ENCODE measurements around the gene TMED4.

- TF ChIP-seq CTCF (IDR thresholded peaks at IDR 0.05) (peak; percentile 59), EZH2 (IDR thresholded peaks at IDR 0.05; ENCODE audit: borderline replicate concordance, insufficient read depth, low read depth, low read length, poor library complexity, severe bottlenecking) (no peak)
Measured at GRCh38 chr7:44565795-44566559, 16.1 kb downstream of the TMED4 start.

All from B cell (primary cell).